Measurements from ENCODE around the gene ZNF597. TPM values are rescaled to one million over a fixed set of nuclear protein-coding genes. Genes with fewer than 3 reads are reported as not detected.

The ZNF597 gene
- total and polyA plus RNA-seq, 10 of the 15 experiments (the other 5 are each of a cell fraction or from before 2014, with no cell fraction given): 0.80 to 2.8 (median 2.0) TPM

- TF ChIP-seq CEBPZ (IDR thresholded peaks at IDR 0.05; ENCODE audit: low read depth, low read length) (no peak), ZNF274 (IDR thresholded peaks at IDR 0.05; ENCODE audit: insufficient read depth, insufficient read length) (no peak)
Measured at GRCh38 chr16:3461151-3461550, 17.8 kb upstream of the ZNF597 start (continued).

- ChIA-PET SMC1A (ENCODE audit: uncharacterized antibody, unreplicated experiment) (interaction anchor here (1.5 kb wide), 1 partner anchor 177 kb away, joined by 4 read pairs; the partner anchor contains the start of gene ZNF263), POLR2A (interaction anchor here (1.0 kb wide), 1 partner anchor 17 kb away, joined by 3 read pairs; the partner anchor contains the start of genes NAA60 and ZNF597), RAD21 (ENCODE audit: unreplicated experiment) (interaction anchor here (0.6 kb wide), 1 partner anchor 184 kb away, joined by 3 read pairs; no protein-coding TSS in a partner anchor), CTCF (interaction anchor here (1.0 to 2.9 kb wide), 3 partner anchors 35 to 331 kb away, joined by 3 to 12 read pairs (median 9); partner anchors contain the start of gene C16orf90)
- no peak for FAIRE-seq
- no peak for ATAC-seq
- H2AFZ ChIP-seq (ENCODE audit: control insufficient read depth, low read depth, low read length): no peak overlapping the region
- BruUV-seq (replicated peaks): no TSS peak
- intact Hi-C loops (cut with micrococcal nuclease; ENCODE audit: unreplicated experiment): loop anchor here (5.0 kb wide), 1 partner anchor 42 kb away; the partner anchor contains the start of gene CLUAP1
- in situ Hi-C loops (cut with MboI): no loop called here
- no peaks in the 10 kb centered on the region for H3K27me3 ChIP-seq (replicated peaks in 1 of 2; ENCODE audit: control insufficient read depth in 2 of 2, insufficient read depth in 2 of 2, low read length in 1 of 2)
- peaks cover 21% of the 10 kb centered on the region for H3K4me1 ChIP-seq (ENCODE audit: control insufficient read depth, insufficient read depth, low read length)
- H3K9ac ChIP-seq (ENCODE audit: control insufficient read depth, insufficient read depth, low read length): no peak overlapping the region
- peak overlapping the region; percentile 31; the same call in 1 of the 2 replicates for H3K4me2 ChIP-seq (ENCODE audit: control insufficient read depth, insufficient read depth)
- DNase-seq (ENCODE audit: low read depth, low spot score): no peak
- H3K27ac ChIP-seq (ENCODE audit: control insufficient read depth, insufficient read depth): no peak overlapping the region
- 82% methylated on average over 8 of the region's 8 CpGs for WGBS (ENCODE audit: insufficient coverage, insufficient replicate concordance, low lambda C conversion rate, missing lambda C conversion rate)
- peaks cover 2% of the 10 kb centered on the region; the same call in 1 of the 2 replicates for H4K20me1 ChIP-seq (ENCODE audit: control insufficient read depth, insufficient read depth)
- H3K36me3 ChIP-seq (ENCODE audit: control insufficient read depth in 2 of 2, insufficient read depth in 2 of 2, low read length in 1 of 2): peaks cover 0 to 5% of the 10 kb centered on the region in 2 experiments; a peak in 3 of 4 replicates
- peaks cover 73% of the 10 kb centered on the region for H3K79me2 ChIP-seq (ENCODE audit: control insufficient read depth, insufficient read depth, low read length)
- no peak overlapping the region for H3K4me3 ChIP-seq
- H3K9me3 ChIP-seq (replicated peaks; ENCODE audit: control insufficient read depth, insufficient read depth, low read length): no peaks in the 10 kb centered on the region; the same call in 2 of the 3 replicates
- no peak for TF ChIP-seq ZZZ3 (IDR thresholded peaks at IDR 0.05; ENCODE audit: control insufficient read depth, insufficient read length, low read depth)
- TF ChIP-seq, protein P1, sequence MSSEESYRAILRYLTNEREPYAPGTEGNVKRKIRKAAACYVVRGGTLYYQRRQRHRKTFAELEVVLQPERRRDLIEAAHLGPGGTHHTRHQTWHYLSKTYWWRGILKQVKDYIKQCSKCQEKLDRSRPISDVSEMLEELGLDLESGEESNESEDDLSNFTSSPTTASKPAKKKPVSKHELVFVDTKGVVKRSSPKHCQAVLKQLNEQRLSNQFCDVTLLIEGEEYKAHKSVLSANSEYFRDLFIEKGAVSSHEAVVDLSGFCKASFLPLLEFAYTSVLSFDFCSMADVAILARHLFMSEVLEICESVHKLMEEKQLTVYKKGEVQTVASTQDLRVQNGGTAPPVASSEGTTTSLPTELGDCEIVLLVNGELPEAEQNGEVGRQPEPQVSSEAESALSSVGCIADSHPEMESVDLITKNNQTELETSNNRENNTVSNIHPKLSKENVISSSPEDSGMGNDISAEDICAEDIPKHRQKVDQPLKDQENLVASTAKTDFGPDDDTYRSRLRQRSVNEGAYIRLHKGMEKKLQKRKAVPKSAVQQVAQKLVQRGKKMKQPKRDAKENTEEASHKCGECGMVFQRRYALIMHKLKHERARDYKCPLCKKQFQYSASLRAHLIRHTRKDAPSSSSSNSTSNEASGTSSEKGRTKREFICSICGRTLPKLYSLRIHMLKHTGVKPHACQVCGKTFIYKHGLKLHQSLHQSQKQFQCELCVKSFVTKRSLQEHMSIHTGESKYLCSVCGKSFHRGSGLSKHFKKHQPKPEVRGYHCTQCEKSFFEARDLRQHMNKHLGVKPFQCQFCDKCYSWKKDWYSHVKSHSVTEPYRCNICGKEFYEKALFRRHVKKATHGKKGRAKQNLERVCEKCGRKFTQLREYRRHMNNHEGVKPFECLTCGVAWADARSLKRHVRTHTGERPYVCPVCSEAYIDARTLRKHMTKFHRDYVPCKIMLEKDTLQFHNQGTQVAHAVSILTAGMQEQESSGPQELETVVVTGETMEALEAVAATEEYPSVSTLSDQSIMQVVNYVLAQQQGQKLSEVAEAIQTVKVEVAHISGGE (CRISPR knock-in tag; IDR thresholded peaks at IDR 0.05): no peak
- no peak for TF ChIP-seq USF1 (IDR thresholded peaks at IDR 0.05; ENCODE audit: borderline replicate concordance, extremely low read length, insufficient read depth, low read depth, low read length)
- TF ChIP-seq RELA (IDR thresholded peaks at IDR 0.05; ENCODE audit: borderline replicate concordance, partially characterized antibody): no peak
- TF ChIP-seq TCF7 (IDR thresholded peaks at IDR 0.05; ENCODE audit: borderline replicate concordance): no peak
- no peak for TF ChIP-seq FOXK2 (IDR thresholded peaks at IDR 0.05)
- TF ChIP-seq, protein P2, sequence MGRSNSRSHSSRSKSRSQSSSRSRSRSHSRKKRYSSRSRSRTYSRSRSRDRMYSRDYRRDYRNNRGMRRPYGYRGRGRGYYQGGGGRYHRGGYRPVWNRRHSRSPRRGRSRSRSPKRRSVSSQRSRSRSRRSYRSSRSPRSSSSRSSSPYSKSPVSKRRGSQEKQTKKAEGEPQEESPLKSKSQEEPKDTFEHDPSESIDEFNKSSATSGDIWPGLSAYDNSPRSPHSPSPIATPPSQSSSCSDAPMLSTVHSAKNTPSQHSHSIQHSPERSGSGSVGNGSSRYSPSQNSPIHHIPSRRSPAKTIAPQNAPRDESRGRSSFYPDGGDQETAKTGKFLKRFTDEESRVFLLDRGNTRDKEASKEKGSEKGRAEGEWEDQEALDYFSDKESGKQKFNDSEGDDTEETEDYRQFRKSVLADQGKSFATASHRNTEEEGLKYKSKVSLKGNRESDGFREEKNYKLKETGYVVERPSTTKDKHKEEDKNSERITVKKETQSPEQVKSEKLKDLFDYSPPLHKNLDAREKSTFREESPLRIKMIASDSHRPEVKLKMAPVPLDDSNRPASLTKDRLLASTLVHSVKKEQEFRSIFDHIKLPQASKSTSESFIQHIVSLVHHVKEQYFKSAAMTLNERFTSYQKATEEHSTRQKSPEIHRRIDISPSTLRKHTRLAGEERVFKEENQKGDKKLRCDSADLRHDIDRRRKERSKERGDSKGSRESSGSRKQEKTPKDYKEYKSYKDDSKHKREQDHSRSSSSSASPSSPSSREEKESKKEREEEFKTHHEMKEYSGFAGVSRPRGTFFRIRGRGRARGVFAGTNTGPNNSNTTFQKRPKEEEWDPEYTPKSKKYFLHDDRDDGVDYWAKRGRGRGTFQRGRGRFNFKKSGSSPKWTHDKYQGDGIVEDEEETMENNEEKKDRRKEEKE (IDR thresholded peaks at IDR 0.05): no peak
- no peak for TF ChIP-seq POLR2A (IDR thresholded peaks at IDR 0.05; ENCODE audit: low read depth, low read length)
- TF ChIP-seq CBX5 (IDR thresholded peaks at IDR 0.05; ENCODE audit: low read depth): no peak
Measured at GRCh38 chr16:3460585-3460984, 17.3 kb upstream of the ZNF597 start.
